GM18858 (cell line): ENCODE results near the gene TMEM221.
A peak's percentile ranks its signal among the peaks of the same experiment; 100 is the strongest.

Experiments
- ATAC-seq: cut with Tn5 transposase; IDR thresholded peaks from one replicate; pipeline ENCODE4 v1.9.1; 2021; ENCODE audit not compliant: unreplicated experiment

Gene TMEM221

GRCh38 chr19:17473041-17473440, 24.6 kb upstream of the TMEM221 start:
- no peak for ATAC-seq

- ATAC-seq: no peak
Observed at GRCh38 chr19:17471410-17472125, 23.1 kb upstream of the TMEM221 start.

GRCh38 chr19:17470068-17470841, 21.8 kb upstream of the TMEM221 start, which contains the start of gene SLC27A1:
TSS of gene SLC27A1 (plus strand) at chr19:17470524. CDS start at chr19:17470541, 17 bp downstream.
- ATAC-seq: peak; percentile 65

- peak; percentile 12 for ATAC-seq
Observed at GRCh38 chr19:17469481-17470067, 21.1 kb upstream of the TMEM221 start.

GRCh38 chr19:17469092-17469480, 20.6 kb upstream of the TMEM221 start:
- ATAC-seq: no peak

GRCh38 chr19:17468302-17469091, 20.0 kb upstream of the TMEM221 start:
- ATAC-seq: no peak

- no peak for ATAC-seq
Observed at GRCh38 chr19:17467471-17468301, 19.2 kb upstream of the TMEM221 start.

GRCh38 chr19:17466487-17466850, 18.0 kb upstream of the TMEM221 start:
- ATAC-seq: no peak

- ATAC-seq: no peak
Observed at GRCh38 chr19:17460372-17461230, 12.1 kb upstream of the TMEM221 start, which contains the start of gene NXNL1. TSS of gene NXNL1 (minus strand) at chr19:17460926. CDS start at chr19:17460869, 57 bp downstream.

GRCh38 chr19:17458970-17459369, 10.5 kb upstream of the TMEM221 start:
- no peak for ATAC-seq

- no peak for ATAC-seq
Observed at GRCh38 chr19:17457616-17458015, 9.1 kb upstream of the TMEM221 start.

GRCh38 chr19:17456127-17456526, 7.7 kb upstream of the TMEM221 start:
- ATAC-seq: no peak

- no peak for ATAC-seq
Observed at GRCh38 chr19:17455308-17456123, 7.0 kb upstream of the TMEM221 start.

- no peak for ATAC-seq
Observed at GRCh38 chr19:17454576-17455071, 6.2 kb upstream of the TMEM221 start.

- ATAC-seq: no peak
Observed at GRCh38 chr19:17451820-17452219, 3.4 kb upstream of the TMEM221 start.

GRCh38 chr19:17450264-17451075, 2.0 kb upstream of the TMEM221 start:
- no peak for ATAC-seq

- no peak for ATAC-seq
Observed at GRCh38 chr19:17447704-17448130, 751 bp downstream of the TMEM221 start.
